ENCODE results near the gene IL4R. TPM values are rescaled to one million over a fixed set of nuclear protein-coding genes. Genes with fewer than 3 reads are reported as not detected.
A peak's percentile ranks its signal among the peaks of the same experiment; 100 is the strongest.

Gene IL4R
- total RNA-seq, 2 experiments from 2014 or later = 73.1 to 82.8 TPM

DNA sequence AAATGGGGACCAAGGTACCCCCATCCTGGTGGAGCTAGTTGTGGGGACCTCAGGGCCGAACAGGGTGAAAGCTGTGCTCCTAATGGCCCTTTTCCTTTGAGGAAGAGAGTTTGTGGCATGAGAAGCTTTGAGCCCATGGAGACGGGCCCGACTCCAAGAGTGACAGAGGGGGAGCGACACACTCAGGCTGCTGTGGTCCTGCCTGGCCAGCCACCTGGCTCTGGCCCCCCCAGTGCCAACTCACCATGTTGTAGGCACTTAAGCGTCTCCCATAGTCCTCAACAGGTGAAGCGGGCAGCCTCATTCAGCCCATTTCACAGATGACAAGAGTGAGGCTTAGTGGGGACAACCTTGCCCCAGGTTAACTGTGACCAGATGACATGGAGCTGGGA, 89.8 kb downstream of the IL4R start:
- ChIA-PET POLR2A (interaction anchor here (0.6 to 6.1 kb wide), 10 partner anchors 11 to 204 kb away, joined by 3 to 44 read pairs (median 4); no protein-coding TSS in a partner anchor), CTCF (ENCODE audit: unreplicated experiment) (interaction anchor here (2.1 kb wide), 1 partner anchor 24 kb away, joined by 11 read pairs; no protein-coding TSS in a partner anchor)
- DNase-seq (ENCODE audit: low spot score) = no peak
- TF ChIP-seq, protein P1, sequence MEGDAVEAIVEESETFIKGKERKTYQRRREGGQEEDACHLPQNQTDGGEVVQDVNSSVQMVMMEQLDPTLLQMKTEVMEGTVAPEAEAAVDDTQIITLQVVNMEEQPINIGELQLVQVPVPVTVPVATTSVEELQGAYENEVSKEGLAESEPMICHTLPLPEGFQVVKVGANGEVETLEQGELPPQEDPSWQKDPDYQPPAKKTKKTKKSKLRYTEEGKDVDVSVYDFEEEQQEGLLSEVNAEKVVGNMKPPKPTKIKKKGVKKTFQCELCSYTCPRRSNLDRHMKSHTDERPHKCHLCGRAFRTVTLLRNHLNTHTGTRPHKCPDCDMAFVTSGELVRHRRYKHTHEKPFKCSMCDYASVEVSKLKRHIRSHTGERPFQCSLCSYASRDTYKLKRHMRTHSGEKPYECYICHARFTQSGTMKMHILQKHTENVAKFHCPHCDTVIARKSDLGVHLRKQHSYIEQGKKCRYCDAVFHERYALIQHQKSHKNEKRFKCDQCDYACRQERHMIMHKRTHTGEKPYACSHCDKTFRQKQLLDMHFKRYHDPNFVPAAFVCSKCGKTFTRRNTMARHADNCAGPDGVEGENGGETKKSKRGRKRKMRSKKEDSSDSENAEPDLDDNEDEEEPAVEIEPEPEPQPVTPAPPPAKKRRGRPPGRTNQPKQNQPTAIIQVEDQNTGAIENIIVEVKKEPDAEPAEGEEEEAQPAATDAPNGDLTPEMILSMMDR (conservative IDR thresholded peaks at IDR 0.05; ENCODE audit: low read length) = no peak
- TF ChIP-seq EZH2phosphoT487 (IDR thresholded peaks at IDR 0.05; ENCODE audit: borderline replicate concordance, low read depth, low read length) = no peak
- Histone ChIP-seq H3K9me3 (ENCODE audit: low read length) (0 out of 2 replicates have a peak, but pooled peaks cover 1% of the 10 kb centered on the region), H3K4me3 (ENCODE audit: low read depth, low read length, poor library complexity, severe bottlenecking) (peak overlapping the region; percentile 74), H3K9me2 (ENCODE audit: insufficient read depth, low read length) (no peaks in the 10 kb centered on the region), H4K20me1 (ENCODE audit: insufficient read depth, low read length) (no peaks in the 10 kb centered on the region), H3K4me1 (ENCODE audit: insufficient read depth, low read length, poor library complexity, severe bottlenecking) (peaks cover 97% of the 10 kb centered on the region), H3K36me3 (ENCODE audit: insufficient read depth, low read length) (0 out of 2 replicates have a peak, but pooled peaks cover 4% of the 10 kb centered on the region), H3K79me2 (ENCODE audit: insufficient read depth, low read depth, low read length) (peaks cover 16% of the 10 kb centered on the region), H3K4me2 (ENCODE audit: low read length) (peak overlapping the region; percentile 96), H3K27ac (ENCODE audit: low read depth, low read length, poor library complexity, severe bottlenecking) (peak overlapping the region; percentile 79), H2AFZ (ENCODE audit: low read length) (peak overlapping the region; percentile 19; the same call in 1 of the 2 replicates)
- BruUV-seq (replicated peaks) = no TSS peak
- intact Hi-C loops (cut with micrococcal nuclease; ENCODE audit: unreplicated experiment) = loop anchor here (1.0 kb wide), 1 partner anchor 26 kb away; no protein-coding TSS in a partner anchor

DNA sequence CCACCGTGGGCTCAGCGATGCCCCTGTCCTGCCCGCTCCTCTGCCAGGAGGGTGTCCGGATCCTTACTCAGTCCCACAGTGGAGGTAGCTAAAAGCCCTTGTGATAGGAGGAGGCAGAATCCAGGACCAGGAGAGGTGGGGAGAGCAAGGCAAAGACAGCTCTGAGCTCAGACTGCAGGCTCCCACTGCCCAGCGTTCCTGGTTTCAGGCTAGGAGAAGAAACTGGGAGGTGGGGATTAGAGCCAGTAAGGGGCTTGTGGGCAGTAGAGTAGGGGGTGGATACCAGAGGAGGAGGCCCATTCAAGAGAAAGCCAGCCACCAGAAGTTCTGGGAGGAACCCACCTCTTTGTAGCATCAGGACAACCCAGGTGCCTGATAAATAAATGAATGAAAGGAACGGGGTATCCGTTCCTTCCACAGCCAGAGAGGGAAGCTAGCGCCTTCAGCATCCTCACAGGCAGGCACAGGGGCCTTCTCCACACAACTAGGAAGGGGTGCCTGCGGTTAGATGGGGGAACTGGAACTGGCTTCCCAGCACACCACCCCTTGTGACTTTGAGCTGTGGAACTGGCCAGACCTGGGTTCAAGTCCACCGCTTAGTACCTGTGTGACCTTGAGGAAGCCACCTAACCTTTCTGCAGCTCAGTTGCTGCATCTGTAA, 90.5 kb downstream of the IL4R start:
- CTCF ChIA-PET (ENCODE audit: unreplicated experiment) = interaction anchor here (0.8 to 2.1 kb wide), 3 partner anchors 23 to 172 kb away, joined by 3 to 11 read pairs (median 5); no protein-coding TSS in a partner anchor
- H3K9me3 ChIP-seq (ENCODE audit: low read length) = peaks cover under 1% of the 10 kb centered on the region; the same call in 1 of the 2 replicates
- peak; percentile 42 for DNase-seq (ENCODE audit: low spot score)
- no peak for TF ChIP-seq EZH2phosphoT487 (IDR thresholded peaks at IDR 0.05; ENCODE audit: borderline replicate concordance, low read depth, low read length)
- TF ChIP-seq, protein P1 (conservative IDR thresholded peaks at IDR 0.05; ENCODE audit: low read length) = no peak
- H2AFZ ChIP-seq (ENCODE audit: low read length) = no peak overlapping the region
- POLR2A ChIA-PET = interaction anchor here (0.7 to 6.1 kb wide), 12 partner anchors 12 to 230 kb away, joined by 3 to 44 read pairs (median 4); partner anchors contain the start of gene KDM8
- peaks cover 7% of the 10 kb centered on the region for H3K36me3 ChIP-seq (ENCODE audit: insufficient read depth, low read length)
- intact Hi-C loops (cut with micrococcal nuclease; ENCODE audit: unreplicated experiment) = no loop called here
- H3K4me1 ChIP-seq (ENCODE audit: insufficient read depth, low read length, poor library complexity, severe bottlenecking) = peaks cover 93% of the 10 kb centered on the region
- H3K27ac ChIP-seq (ENCODE audit: low read depth, low read length, poor library complexity, severe bottlenecking) = peak overlapping the region; percentile 79
- BruUV-seq (replicated peaks) = no TSS peak
- H3K4me2 ChIP-seq (ENCODE audit: low read length) = peak overlapping the region; percentile 96
- peaks cover 21% of the 10 kb centered on the region for H3K79me2 ChIP-seq (ENCODE audit: insufficient read depth, low read depth, low read length)
- H3K9me2 ChIP-seq (ENCODE audit: insufficient read depth, low read length) = no peaks in the 10 kb centered on the region
- no peaks in the 10 kb centered on the region for H4K20me1 ChIP-seq (ENCODE audit: insufficient read depth, low read length)
- peak overlapping the region; percentile 74 for H3K4me3 ChIP-seq (ENCODE audit: low read depth, low read length, poor library complexity, severe bottlenecking)

All from OCI-LY7 (cell line).